ENCODE results near the gene INTS11.

INTS11 gene

GRCh38 chr1:1309251-1310108 lies 15.0 kb downstream of the INTS11 start:
- Histone ChIP-seq H3K36me3 (ENCODE audit: insufficient read depth) (no peaks in the 10 kb centered on the region), H3K27me3 (ENCODE audit: insufficient read depth, low read depth) (no peaks in the 10 kb centered on the region), H3K27ac (peak overlapping the region; percentile 66; the same call in 1 of the 2 replicates), H3K4me1 (ENCODE audit: low read depth, poor library complexity, severe bottlenecking) (peaks cover 15% of the 10 kb centered on the region), H2AFZ (ENCODE audit: low read depth) (peak overlapping the region; percentile 67), H3K4me2 (peak overlapping the region; percentile 80), H3K4me3 (IDR thresholded peaks at IDR 0.05; ENCODE audit: insufficient read depth, low read depth, low read length) (no peak overlapping the region), H3K79me2 (ENCODE audit: insufficient read depth, low read depth) (peaks cover 34% of the 10 kb centered on the region), H3K9ac (peak overlapping the region; percentile 89), H4K20me1 (ENCODE audit: insufficient read depth) (no peaks in the 10 kb centered on the region)
- TF ChIP-seq CTCF (conservative IDR thresholded peaks at IDR 0.05; ENCODE audit: low read depth, low read length), result no peak

GRCh38 chr1:1308756-1309250 lies 15.7 kb downstream of the INTS11 start:
- Histone ChIP-seq H3K4me2 (peak overlapping the region; percentile 80), H4K20me1 (ENCODE audit: insufficient read depth) (no peaks in the 10 kb centered on the region), H3K36me3 (ENCODE audit: insufficient read depth) (no peaks in the 10 kb centered on the region), H3K4me1 (ENCODE audit: low read depth, poor library complexity, severe bottlenecking) (peaks cover 17% of the 10 kb centered on the region), H3K4me3 (IDR thresholded peaks at IDR 0.05; ENCODE audit: insufficient read depth, low read depth, low read length) (no peak overlapping the region), H3K79me2 (ENCODE audit: insufficient read depth, low read depth) (peaks cover 35% of the 10 kb centered on the region), H3K27ac (peak overlapping the region; percentile 66), H3K9ac (peak overlapping the region; percentile 89), H3K27me3 (ENCODE audit: insufficient read depth, low read depth) (no peaks in the 10 kb centered on the region), H2AFZ (ENCODE audit: low read depth) (peak overlapping the region; percentile 67)
- TF ChIP-seq CTCF (conservative IDR thresholded peaks at IDR 0.05; ENCODE audit: low read depth, low read length), result no peak

- TF ChIP-seq CTCF (conservative IDR thresholded peaks at IDR 0.05; ENCODE audit: low read depth, low read length), result no peak
- Histone ChIP-seq H3K27me3 (ENCODE audit: insufficient read depth, low read depth) (no peaks in the 10 kb centered on the region), H3K36me3 (ENCODE audit: insufficient read depth) (no peaks in the 10 kb centered on the region), H3K27ac (peak within 1 kb of the TSS; percentile 87), H3K4me1 (ENCODE audit: low read depth, poor library complexity, severe bottlenecking) (peaks cover 17% of the 10 kb centered on the region), H4K20me1 (ENCODE audit: insufficient read depth) (no peaks in the 10 kb centered on the region), H3K9ac (peak within 1 kb of the TSS; percentile 89), H3K79me2 (ENCODE audit: insufficient read depth, low read depth) (peaks cover 35% of the 10 kb centered on the region), H3K4me3 (IDR thresholded peaks at IDR 0.05; ENCODE audit: insufficient read depth, low read depth, low read length) (peak within 1 kb of the TSS; percentile 69), H2AFZ (ENCODE audit: low read depth) (peak within 1 kb of the TSS; percentile 79), H3K4me2 (peak within 1 kb of the TSS; percentile 80)
Observed at GRCh38 chr1:1307923-1308755, 16.3 kb downstream of the INTS11 start, which contains the start of the genes ACAP3 and PUSL1. TSS of gene ACAP3 (minus strand) at chr1:1307930. CDS start at chr1:1307815, 115 bp downstream. TSS of gene PUSL1 (plus strand) at chr1:1308597. CDS start at chr1:1308644, 47 bp downstream.

GRCh38 chr1:1307261-1307922 lies 17.1 kb downstream of the INTS11 start:
- H3K4me1 ChIP-seq (ENCODE audit: low read depth, poor library complexity, severe bottlenecking), result peaks cover 17% of the 10 kb centered on the region
- peak overlapping the region; percentile 34 for H3K4me3 ChIP-seq (IDR thresholded peaks at IDR 0.05; ENCODE audit: insufficient read depth, low read depth, low read length)
- peaks cover 35% of the 10 kb centered on the region for H3K79me2 ChIP-seq (ENCODE audit: insufficient read depth, low read depth)
- TF ChIP-seq CTCF (conservative IDR thresholded peaks at IDR 0.05; ENCODE audit: low read depth, low read length), result no peak
- H3K4me2 ChIP-seq, result peak overlapping the region; percentile 78
- peak overlapping the region; percentile 59 for H3K9ac ChIP-seq
- H3K27ac ChIP-seq, result peak overlapping the region; percentile 47
- H3K27me3 ChIP-seq (ENCODE audit: insufficient read depth, low read depth), result no peaks in the 10 kb centered on the region
- H3K36me3 ChIP-seq (ENCODE audit: insufficient read depth), result no peaks in the 10 kb centered on the region
- no peaks in the 10 kb centered on the region for H4K20me1 ChIP-seq (ENCODE audit: insufficient read depth)
- H2AFZ ChIP-seq (ENCODE audit: low read depth), result peak overlapping the region; percentile 30; the same call in 1 of the 2 replicates
